DMS53 treated with DMSO at 0.1 percent for 48 hours (cell line): ENCODE measurements around the gene SFSWAP.

Source experiments
- DNase-seq: peaks from one replicate; lab custom pipeline; 2025; ENCODE audit not compliant: unreplicated experiment; lab: John Stamatoyannopoulos, UW

The SFSWAP gene

DNA sequence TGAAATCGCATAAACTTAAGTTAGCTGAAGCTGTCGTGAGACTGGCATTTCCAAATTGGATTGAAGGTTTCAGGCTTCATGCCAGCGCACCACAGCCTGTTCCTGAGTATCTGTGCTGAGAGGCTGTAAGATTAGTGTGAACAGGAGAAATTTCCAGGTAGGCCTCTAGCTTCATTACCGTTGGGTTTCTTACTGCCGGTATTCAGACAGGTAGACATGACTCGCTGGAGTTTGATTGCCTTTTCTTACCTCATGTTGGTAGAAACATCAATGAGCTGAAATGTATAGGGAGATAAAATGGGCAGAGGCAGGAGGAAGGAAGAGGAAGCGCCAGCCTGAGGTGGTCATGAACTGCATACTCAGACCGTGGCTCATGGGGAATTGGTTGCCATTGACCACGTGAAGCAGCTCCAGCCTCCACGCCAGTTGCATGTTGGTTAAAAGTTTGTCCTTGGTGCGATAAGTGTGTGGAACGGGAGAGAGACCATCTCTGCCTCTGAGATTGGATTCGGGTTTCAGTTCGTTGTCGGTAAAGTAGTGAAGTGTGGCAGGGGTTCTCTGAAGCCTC lies 75.0 kb downstream of the SFSWAP start:
- DNase-seq, result no peak

DNA sequence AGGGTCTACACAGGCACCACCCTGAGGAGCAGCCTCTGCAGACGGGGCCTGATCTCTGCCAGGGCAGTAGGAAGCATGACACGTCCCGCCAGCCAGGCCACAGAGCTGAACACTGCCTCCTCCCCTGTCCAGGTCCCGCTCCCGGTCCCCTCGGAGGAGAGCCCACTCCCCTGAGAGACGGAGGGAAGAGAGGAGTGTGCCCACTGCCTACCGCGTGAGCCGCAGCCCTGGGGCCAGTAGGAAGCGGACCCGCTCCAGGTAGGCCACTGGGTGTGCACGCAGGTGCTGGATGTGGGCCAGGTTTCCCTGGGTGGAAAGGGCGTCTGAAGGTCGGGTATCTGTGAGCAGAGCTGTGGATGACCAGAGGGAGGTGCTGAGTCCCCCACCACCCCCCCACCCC lies 75.4 kb downstream of the SFSWAP start:
- no peak for DNase-seq

DNA sequence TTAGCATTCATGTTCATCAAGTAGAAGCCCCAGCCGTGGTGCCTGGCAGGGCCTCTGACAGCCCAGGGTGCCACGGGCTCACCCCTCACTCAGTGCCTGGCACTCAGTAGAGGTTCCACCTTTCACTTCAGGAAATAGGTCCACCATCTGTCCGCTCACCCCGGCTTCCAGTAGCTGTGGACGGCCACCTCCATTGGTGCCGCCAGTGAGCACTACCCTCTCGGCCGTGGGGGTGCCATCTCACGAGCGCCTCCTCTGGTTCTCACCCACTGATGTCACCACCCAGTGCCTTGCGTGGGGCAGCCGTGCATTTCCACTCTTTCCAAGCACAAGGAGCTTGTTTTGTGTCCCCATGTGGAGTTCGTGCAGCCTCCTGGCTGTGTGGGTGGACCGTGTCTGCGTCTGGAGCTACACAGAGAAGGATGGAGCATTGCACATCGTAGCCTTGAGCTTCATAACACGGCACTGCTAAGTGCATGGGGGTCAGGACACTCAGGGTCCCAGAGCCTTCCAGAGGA lies 76.3 kb downstream of the SFSWAP start:
- DNase-seq, result no peak

DNA sequence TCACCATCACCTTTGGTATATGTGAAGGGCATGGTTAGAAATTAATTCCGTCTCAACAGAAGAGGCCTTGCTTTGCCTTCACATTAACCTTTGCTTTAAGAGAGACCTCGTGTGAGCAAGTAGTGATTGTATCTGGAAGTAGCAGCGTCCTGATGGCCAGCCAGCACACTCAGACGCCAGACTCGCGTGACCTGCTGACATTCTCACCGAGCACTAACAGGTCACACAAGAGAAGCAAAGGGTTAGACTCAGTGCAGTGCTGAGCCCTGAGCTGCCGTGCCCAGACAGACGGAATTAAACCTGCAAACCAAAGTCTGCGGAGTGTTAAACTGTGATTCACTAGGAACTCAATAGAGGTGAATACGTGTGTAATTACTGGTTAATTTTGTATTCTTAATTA lies 77.2 kb downstream of the SFSWAP start:
- DNase-seq, result no peak

DNA sequence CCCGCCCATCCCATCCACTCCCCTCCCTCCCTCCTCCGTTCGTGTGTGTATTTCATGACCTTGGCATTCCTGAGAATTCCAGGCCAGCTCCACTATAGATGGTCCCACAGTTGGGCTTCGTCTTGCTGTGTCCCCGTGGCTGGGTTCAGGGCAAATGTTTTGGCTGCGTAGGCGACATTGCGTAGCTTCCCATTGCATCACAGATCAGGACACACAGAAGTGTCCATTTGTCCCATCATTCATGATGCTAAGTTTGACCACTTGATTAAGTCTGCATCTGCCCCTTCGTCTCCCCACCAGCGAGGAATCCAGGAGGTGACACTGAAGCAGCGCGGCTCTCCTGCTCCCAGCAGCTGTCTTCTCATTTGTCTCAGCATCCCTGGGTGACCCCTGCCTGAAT lies 78.7 kb downstream of the SFSWAP start:
- no peak for DNase-seq

DNA sequence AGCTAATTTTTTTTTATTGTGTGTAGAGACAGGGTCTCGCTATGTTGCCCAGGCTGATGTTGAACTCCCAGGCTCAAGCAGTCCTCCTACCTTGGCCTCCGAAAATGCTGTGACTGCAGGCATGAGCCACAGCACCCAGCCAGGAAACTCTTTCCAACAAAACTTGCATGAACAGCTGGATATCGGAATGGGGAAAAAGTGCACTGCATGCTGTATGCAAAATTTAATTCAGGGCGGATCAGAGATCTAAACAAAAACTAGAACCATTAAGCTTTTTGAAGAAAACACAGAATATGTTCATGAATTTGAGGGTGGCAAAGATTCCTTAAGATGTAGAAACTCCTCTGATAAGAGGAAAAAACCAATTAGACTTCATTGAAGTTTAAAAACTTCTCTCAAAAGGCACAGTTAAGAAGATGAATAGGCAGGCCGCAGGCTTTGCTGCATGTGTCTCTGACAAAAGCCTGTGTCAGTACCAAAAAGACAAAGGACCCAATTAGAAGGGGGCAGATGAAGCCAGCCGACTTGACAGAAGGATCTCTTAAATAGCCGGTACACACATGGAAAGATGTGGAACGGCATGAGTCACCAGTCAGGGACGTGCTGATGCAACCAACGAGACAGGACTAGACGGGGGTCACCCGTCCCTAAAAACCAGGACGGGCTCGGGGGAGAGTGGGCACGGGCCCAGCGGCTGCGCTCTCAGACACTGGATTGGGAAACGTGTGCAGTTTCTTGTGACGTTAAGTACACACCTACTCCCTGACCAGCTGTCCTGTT lies 82.5 kb downstream of the SFSWAP start:
- no peak for DNase-seq

DNA sequence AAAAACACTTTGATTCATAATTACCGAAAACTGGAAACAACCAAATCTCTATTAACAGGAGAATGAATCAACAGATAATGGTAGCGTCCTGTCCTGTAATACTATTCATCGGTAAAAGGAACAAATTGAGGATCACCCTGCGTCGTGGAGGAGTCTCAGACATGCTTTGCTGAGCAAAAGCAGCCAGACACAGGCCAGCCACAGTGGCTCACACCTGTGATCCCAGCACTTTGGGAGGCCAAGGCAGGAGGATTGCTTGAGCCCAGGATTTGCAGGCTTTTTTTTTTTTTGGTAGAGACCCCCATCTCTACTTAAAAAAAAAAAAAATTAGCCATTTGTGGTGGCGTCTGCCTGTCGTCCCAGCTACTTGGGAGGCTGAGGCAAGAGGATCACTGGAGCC lies 83.2 kb downstream of the SFSWAP start:
- DNase-seq, result no peak

DNA sequence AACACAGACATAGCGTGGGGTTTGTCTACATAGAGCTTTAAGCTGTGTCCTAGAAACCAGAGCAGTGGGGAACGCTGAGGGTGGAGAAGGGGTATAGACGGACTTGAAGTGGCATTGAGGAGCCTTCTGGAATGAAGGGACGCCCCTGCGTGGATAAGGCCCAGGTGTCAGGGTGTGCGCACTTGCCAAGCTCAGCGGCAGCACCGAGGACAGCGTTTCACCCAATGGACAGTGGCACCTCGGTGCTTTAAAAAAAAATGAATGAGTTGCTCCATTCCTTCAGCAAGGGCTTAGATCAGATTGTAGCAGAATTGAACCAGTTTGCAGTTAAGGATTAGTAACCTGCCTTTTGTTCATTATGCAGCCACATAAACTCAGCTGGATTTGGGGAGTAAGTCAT lies 83.7 kb downstream of the SFSWAP start:
- no peak for DNase-seq

DNA sequence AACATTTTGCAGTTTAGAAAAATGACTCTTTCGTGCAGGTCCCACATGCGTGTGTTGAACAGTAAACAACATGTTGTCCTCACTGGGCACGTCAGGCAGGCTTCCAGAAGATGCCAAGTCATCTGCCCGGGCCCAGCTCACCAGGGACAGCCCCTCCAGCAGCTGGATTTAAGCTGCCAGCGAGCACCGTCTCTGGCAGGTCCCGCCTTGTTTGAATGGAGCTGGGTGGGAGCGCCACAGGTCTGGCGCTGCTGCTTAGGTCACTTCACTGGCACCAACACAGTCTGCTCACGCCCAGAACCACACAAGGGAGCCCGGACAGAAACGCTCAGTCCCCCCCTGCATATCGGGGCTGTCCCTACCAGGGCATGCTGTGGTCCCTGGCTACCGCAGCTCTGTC lies 84.2 kb downstream of the SFSWAP start:
- DNase-seq, result no peak

DNA sequence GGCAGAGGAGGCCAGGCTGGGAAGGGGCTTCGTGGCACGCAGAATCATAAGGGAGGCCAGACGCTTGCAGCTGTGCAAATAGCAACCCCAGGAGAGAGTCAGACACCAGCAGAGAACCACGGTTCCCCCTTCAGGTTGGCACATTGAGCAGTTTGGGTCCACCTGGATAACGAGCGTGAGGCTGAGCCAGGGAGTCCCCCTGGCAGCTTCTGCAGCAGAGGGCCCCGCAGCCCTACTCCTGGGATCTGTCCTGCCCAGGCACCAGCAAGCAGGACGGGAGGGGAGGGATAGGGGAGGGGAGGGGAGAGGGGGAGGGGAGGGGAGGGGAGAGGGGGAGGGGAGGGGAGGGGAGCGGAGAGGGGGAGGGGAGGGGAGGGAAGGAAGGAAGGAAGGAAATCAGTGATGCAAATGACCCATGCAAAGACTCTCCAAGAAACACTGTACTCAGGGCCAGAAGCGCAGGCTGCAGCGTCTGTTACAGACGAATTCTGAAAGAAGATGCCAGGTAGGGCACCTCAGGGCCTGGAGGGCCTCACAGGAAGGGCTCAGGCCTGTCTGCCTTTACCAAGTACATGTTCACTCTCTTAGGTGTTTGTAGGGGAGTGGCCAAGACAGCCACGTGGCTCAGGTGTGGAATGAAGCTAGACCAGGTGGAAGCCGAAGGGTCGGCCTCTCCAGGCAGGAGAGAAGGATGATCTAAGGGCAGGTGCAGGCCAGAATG lies 85.0 kb downstream of the SFSWAP start:
- no peak for DNase-seq

DNA sequence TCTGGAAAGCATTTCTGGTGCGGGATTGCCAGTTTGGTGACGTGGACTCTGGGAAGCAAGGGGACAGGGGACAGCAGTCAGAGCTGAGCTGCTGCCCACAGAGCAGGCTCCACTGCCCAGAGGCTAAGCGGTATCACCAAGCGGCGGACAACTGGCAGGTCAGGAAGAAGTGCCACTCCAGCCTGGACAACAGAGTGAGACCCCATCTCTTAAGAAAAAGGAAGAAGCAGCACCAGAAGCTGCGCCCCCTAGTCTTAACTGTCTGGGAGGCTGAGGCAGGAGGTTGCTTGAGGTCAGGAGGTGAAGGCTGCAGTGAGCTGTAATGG lies 85.5 kb downstream of the SFSWAP start:
- no peak for DNase-seq

DNA sequence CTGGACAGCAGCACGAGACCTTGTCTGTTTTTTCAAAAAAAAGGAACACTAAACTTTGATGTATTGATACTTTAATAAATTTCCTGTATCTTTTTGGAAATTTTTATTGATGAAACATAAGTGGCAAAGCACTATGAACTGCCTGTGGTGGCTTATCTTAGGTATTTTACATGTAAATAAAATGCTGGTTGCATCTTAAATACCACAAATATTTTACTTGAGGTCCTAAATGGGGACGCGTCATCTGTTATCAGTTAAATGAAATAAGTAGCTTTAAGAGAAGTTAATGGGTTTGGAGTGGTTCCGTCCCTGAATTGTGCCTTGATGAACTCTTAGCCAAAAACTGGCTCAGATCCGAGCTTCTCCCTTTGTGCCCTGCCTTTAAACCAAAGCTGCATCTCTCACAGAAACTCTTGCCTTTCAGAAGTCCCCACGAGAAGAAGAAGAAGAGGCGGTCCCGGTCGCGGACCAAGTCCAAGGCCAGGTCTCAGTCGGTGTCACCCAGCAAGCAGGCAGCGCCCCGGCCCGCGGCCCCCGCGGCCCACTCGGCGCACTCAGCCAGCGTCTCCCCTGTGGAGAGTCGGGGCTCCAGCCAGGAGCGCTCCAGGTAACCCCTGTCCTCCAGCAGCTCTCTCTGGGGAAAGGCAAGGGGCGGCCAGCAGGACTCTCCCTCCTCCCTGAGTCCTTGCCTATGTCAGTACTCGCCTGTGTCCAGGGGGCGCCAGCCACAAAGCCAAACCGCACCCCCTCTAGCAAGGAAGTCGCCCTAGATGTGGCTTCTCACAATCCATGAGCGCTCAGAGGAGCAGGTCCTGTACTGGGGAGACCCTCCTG lies 86.1 kb downstream of the SFSWAP start:
- DNase-seq, result no peak

DNA sequence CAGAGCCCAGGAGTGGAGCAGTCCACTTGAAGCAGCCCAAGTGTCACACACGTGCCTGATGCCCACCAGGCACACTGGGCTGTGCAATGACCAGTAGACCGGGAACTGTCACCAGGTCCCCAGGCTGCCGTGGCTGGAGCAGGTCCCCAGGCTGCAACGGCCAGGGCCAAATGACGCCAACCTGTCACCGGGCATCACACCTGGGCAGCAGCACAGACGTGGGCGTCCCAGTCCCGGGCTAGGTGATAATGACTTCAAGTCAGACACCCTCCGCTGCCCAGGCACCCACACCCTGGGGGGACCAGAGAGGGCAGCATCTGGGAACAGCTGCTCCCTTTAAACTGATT lies 86.7 kb downstream of the SFSWAP start:
- DNase-seq, result no peak

DNA sequence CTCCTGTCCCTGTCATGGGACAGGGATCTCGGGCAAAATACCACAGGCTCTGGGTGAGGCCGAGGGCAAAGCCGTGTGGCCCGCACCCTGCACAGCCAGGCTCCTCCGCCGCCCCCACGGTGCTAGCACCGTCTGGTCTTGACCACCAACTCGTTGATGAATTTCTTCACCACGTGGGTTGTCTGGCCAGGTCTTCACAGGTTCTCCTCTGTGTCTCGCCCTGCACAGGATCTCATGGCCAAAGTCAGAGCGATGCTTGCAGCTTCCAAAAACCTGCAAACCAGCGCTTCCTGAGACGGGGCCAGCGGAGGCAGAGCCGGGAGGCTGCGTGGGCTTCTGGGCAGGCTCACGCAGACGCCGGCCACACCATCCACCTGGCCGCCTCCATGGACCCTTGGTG lies 88.3 kb downstream of the SFSWAP start:
- no peak for DNase-seq

DNA sequence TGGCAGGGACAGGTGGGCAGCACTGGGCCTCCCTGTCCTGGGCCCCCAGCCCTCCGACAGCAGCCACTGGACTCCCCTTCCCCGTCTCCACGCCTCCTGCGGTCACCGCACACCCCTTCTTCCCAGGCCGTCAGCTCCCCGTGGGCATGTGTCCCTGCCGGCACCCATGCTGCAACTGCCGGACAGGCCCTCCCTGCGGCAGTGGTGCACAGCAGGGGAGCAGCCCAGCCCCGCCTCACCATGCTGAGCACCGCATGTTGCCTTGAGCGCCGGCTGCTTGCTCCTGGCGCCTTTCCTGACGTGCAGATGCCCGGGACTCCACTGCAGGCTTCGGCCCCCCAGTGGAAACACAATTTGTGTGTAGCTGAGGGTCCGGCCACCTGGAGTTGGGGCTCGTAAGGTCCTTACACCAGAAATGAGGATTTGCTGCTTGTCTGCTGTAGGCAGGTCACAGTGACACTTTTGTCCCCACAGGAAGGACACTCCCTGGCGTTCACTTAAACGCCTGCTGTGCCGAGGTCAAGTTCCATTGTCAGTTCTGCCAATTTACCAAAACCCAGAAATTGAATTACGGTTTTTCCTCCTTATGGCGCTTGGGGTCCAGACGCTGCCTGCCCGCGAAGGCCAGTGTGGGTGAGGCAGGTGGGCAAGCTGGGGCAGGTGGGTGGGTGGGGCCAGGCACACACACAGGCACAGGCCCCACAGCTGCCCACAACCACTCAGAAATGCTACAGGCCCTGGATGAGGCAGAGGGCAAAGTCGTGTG lies 89.1 kb downstream of the SFSWAP start:
- no peak for DNase-seq

DNA sequence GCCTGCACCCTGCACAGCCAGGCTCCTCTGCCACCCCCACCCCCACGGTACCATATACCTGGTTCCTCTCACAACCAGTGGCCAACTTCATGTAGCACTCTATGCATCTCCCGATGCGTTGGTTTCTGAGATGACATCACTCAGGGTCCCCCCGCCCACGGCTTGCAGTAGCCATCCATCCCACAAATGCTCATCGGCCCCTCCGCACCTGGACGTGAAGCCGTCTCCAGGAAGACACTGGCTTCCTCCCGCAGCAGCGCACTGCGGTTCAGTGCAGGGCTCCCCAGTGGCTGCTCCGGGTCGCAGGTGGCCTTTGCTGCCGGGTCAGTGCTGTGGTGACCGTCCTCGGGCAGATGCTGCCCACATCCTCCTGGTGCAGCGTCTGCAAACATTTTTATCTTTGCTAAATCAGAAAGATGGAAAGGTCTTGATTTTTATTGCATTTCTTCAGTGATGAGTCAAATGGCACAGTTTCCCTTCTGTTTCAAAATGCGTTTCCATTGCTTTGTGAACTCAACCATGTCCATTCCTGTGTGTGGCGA lies 89.8 kb downstream of the SFSWAP start:
- no peak for DNase-seq

DNA sequence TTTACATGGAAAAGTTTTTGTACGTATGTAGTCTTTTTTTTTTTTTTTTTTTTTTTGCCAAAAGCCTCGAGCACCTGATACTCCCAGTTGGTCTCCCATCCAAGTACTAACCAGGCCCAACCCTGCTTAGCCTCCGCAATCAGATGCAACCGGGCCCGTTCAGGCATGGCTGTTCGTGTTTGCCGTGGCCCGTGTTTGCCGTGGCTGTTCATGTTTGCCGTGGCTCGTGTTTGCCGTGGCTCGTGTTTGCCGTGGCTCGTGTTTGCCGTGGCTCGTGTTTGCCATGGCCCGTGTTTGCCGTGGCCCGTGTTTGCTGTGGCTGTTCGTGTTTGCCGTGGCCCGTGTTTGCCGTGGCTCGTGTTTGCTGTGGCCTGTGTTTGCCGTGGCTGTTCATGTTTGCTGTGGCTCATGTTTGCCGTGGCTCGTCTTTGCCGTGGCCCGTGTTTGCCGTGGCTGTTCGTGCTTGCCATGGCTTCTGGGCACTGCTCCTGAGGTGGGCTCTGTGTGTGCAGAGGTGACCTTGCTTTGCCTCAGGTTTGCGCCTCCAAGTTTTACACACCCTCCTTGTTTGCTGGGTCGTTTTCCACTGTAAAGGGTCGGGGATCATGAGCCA lies 90.5 kb downstream of the SFSWAP start:
- DNase-seq, result no peak

DNA sequence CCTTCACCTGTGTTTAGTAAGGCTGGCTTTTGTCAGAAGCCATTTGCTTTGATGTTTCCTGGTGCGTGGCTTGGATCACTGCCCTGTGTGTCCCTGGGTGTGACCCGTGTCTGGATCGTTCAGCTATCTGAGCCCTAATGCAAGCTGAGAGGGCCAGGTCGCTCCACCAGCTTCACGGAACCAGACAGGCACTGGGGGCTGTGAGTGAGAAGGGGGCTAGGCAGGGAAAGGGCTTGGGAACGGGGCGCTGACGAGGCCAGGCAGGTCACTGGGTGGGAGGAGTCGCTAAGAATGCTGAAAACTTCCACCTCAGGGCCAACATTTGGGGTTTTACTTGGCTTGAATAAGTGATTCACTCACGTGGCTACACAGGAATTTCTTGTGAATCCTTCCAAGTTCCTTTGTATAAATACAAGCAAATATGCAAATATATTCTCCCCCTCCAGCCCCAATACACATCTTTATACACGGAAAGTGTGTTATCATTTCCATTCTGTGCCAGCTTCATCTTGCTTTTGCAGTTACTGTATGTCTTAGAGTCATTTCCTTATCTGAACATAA lies 93.2 kb downstream of the SFSWAP start:
- no peak for DNase-seq

DNA sequence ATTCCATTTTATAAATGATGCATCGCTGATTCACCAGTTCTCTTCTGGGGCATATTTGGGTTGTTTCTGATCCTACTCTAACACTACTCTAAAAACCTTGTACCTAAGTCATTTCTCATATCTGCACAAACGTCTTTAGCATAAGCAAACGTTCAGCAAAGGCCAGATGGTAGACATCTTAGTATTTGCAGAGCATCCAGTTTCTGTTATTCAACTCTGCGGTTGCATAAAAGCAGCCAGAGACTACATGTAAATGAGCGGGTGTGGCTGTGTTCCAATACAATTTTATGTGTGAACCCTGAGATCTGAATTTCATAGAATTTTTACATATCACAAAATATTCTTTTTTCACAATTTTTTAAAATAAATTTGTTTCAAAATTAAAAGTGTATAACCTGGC lies 94.5 kb downstream of the SFSWAP start:
- no peak for DNase-seq

DNA sequence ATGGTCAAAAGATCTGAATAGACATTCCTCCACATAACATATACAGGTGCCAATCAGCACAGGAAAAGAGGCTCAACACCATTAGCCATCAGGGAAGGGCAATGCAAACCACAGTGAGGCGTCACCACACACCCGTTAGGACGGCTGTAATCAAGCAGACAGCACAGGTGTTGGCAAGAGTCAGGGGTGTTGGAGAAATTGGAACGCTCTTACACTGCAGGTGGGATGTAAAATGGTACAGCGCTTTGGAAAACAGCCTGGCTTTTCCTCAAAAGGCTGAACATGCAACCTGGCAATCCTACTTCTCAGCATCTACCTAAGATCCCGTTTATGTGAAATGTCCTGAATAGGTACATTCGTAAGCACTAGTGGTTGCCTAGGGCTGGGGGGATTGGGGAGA lies 95.8 kb downstream of the SFSWAP start:
- no peak for DNase-seq
